ENCODE results near the gene RAB7A.

RAB7A gene

DNA sequence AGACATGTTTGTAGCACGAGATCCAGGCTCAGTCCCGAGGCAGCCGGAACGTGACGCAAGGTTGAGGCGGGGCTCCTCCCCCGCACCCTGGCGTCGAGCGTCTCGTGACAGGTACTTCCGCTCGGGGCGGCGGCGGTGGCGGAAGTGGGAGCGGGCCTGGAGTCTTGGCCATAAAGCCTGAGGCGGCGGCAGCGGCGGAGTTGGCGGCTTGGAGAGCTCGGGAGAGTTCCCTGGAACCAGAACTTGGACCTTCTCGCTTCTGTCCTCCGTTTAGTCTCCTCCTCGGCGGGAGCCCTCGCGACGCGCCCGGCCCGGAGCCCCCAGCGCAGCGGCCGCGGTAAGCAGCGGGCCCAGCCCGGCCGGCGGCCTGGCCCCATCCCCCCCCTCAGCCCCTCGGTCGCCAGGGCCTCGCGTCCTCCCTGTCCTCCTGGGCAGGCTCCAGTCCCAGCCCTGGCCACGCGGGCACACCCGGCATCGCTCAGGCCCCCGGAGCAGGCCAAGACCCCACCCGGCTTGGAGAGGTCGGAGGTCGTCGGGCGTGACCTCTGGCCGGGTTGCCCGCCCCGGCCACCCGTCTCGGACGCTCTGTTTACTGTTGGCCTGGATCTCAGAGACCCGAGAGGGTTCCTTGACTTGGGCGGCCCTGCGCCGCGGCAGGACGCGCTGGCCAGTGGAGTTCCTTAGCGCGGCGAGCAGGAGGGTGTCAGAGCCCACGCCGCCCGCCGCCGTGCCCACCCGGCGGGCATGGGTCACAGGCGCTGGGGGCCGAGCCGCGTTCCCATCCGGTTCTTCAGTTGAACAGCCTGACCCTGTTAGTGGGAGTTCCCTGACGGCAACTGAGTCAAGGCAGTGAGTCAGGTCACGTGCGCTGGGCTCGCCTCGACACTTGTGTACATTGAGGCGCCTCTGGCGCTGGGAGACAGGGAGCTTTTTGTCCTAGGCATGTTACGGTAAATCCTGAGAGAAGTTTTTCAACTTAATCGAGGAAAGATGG, at the start of gene RAB7A:
TSS of gene RAB7A (plus strand) at position 161 of the 994 bp plus-strand sequence. CDS start 69,185 bp downstream, outside the sequence.
- Histone ChIP-seq H3K27ac (peak within 1 kb of the TSS; percentile 90 to 100 (median 99)), H3K4me3 (peak within 1 kb of the TSS; percentile 92 to 100 (median 94))

DNA sequence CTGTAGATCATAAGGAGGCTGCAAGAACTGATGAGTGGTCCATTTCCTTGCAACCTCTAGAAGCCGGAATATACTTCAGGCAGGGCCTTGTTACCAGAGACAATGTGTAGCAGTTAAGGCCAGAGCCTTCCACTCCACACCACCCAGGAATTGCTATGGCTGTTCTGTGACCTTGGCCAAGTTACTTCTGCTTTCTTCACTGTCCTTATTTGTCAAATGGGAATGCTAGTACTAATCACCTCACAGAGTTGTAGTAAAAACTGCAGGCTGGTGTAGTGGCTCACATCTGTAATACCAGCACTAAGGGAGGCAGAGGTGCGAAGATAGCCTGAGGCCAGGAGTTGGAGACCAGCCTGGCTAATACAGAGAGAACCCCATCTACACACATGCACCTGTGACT, 46.6 kb upstream of the RAB7A start:
- H3K4me3 ChIP-seq, result no peak overlapping the region

DNA sequence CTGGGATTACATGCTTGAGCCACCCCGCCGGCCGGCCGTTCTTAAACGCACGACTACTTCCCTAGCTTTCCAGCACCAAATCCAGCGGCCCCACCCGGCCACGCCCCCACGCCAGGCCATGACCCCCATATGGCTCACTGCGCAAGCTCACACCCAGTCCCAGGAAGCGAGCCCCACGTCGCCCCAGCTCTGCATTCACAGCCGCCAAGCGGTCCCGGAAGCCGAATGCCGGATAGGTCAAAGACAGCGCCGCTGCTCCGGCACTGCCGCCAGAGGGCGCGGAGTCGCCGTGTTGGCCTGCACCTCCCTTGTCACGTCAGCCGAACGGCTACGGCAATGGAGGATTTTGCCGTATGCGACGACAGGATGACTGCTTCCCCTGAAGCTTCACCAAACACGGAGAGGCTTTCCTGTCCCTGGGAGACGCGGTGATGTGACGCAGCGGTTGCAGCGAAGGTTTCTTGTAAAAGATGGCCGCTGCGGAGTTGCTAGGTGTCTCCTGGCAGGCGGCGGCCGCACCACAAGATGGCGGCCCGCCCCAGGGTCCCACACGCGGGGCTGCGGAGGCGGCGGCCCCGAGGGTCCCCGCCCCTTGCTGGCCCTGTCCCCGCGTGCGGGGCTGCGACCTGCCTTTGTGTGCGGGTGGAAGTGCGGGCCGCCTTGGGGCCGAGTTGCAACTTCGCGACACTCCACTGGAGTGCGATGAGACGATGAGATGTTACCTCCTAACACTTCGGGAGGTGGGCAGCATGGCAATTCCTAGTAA, 45.2 kb upstream of the RAB7A start:
- peak overlapping the region; percentile 78 to 99 (median 95) for H3K27ac ChIP-seq
- peak overlapping the region; percentile 42 to 58 (median 48) for H3K4me3 ChIP-seq

More for the DNA sequence above, 46.6 kb upstream of the RAB7A start:
- peak overlapping the region in 1 of 21 experiments; percentile 98 for H3K27ac ChIP-seq

DNA sequence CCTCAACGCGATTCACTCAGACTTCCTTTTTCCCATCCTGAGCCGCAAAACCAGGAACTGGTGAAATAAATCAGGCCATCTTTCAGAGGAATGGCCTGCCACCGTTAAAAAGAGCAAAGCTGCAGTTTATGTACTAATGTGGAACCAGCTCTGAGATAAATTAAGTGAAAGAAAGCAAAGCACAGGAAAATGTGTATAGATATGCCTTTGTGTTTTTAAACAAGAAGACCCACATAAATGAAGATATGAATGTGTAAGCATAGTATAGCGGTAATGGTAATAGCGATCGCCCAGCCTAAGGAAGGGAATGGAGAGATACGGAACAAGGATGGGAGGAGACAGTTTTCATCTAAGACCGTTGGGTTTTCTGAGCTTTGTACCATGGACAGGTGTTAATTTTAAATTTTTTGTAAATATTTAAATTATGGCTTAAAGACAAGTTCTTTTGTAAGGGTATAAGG, 44.6 kb upstream of the RAB7A start:
- Histone ChIP-seq H3K27ac (peak overlapping the region; percentile 78 to 99 (median 95)), H3K4me3 (peak overlapping the region; percentile 42 to 58 (median 48))

DNA sequence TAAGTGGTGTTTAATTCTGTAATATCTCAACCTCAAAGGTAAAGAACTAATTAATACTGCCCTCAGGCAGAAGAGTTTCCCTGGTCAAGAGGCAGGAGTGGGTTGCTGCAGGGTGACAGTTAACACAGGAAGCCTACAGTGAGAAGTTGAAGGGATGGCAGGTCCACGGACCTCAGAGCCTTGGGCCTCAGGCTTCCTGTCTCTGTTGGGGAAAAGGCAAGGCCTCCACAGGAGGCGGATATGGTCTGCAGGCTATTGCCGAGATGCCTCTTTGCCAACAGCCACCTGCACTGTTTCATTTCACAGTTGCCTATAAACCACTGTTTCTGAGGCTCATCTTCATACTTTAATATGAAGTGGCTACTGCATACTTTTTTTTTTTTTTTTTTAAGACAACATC, 42.0 kb upstream of the RAB7A start:
- peak overlapping the region in 1 of 21 experiments; percentile 39 for H3K27ac ChIP-seq
- H3K4me3 ChIP-seq, result no peak overlapping the region

DNA sequence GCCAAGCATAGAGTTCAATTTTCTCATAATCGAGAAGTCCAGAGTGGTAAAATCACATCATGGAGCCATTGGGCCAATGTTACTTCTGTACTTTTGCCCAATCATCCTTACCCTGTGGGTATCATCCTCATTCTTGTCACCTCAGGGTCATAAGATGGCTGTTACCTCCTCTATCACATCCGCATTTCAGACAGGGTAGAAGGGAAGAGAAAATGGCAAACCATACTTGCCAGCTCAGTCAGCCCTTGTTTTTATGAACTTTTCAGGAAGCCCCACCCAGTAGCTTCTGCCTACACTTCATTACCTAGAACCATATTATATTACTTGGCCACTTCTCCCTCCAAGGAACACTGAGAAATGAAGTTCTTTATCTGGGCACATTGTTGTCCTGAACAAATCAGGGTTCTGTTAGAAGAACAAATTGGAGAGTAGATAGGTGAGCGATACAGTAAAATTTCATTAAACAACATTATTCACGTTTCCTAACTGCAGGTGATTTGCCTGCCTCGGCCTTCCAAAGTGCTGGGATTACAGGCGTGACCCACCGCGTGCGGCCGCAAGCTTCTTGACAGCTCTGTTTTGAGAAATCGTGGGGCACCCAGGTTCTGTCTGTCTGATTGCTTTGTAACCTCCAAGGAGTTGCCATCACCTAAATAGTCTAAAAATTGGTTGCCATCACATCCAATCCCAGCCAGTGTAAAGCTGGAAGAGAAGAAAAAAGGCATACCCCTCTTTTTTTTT, 40.8 kb upstream of the RAB7A start:
- H3K27ac ChIP-seq, result no peak overlapping the region
- H3K4me3 ChIP-seq, result no peak overlapping the region

DNA sequence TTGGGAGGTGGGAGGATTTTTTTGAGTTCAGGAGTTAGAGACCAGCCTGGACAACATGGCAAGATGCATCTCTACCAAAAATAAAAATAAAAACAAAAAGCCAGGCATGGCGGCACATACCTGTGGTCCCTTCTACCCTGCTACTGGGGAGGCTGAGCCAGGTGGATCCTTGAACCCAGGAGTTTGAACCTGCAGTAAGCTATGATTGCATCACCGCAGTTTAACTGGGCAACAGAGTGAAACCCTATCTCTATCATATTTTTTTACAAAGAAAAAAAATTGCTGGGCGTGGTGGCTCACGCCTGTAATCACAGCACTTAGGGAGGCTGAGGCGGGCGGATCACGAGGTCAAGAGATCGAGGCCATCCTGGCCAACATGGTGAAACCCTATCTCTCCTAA, 39.5 kb upstream of the RAB7A start:
- no peak overlapping the region for H3K27ac ChIP-seq

DNA sequence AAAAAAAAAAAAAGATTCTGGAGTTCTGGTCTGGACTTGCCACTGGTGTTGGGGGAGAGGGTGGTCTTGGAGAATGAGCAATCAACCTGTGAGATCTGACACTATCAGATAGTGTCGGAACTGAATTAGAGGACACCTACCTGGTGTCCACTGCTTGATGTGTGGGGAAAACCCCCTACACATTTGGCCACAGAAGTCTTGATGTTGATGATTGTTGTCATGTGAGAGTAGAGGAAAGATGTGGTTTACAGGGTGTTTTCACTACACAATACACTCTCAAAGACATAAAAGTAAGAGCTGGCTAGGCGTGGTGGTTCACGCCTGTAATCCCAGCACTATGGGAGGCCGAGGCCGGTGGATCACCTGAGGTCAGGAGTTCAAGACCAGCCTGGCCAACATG, 36.9 kb upstream of the RAB7A start:
- Histone ChIP-seq H3K4me3 (no peak overlapping the region), H3K27ac (no peak overlapping the region)

More for the DNA sequence above, 39.5 kb upstream of the RAB7A start:
- H3K4me3 ChIP-seq, result no peak overlapping the region

DNA sequence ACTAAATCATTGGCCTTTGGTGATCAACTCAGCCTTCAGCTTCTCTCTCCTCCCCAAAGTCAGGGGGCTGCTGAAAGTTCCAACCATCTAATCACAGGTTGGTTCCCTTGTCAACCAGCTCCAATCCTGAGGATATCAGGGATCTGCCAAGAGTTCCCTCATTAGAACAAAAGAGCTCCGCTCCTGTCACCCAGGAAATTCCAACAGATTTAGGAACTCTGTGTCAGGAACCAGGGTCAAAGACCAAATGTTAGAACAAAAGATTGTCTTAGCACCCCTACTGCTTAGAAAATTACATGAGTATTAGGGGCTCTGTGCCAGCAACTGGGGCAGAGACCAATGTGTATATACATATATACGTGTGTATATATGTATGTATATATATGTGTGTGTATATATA, 32.3 kb upstream of the RAB7A start:
- Histone ChIP-seq H3K27ac (no peak overlapping the region), H3K4me3 (no peak overlapping the region)

DNA sequence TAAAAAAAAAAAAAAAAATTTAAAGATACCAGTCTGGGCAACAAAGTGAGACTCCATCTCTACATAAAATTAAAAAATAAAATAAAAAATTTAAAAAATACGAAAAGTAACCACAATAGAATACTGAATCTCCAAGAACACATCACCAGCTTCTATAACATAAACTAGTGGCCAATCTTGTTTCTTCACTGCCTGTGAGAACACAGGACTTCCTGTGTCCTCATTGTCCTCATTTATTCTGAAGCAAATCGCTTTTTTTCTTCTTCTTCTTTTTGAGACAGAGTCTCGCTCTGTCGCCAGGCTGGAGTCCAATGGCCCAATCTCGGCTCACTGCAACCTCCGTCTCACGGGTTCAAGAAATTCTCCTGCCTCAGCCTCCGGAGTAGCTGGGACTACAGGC, 28.6 kb upstream of the RAB7A start:
- H3K4me3 ChIP-seq, result no peak overlapping the region
- H3K27ac ChIP-seq, result no peak overlapping the region

DNA sequence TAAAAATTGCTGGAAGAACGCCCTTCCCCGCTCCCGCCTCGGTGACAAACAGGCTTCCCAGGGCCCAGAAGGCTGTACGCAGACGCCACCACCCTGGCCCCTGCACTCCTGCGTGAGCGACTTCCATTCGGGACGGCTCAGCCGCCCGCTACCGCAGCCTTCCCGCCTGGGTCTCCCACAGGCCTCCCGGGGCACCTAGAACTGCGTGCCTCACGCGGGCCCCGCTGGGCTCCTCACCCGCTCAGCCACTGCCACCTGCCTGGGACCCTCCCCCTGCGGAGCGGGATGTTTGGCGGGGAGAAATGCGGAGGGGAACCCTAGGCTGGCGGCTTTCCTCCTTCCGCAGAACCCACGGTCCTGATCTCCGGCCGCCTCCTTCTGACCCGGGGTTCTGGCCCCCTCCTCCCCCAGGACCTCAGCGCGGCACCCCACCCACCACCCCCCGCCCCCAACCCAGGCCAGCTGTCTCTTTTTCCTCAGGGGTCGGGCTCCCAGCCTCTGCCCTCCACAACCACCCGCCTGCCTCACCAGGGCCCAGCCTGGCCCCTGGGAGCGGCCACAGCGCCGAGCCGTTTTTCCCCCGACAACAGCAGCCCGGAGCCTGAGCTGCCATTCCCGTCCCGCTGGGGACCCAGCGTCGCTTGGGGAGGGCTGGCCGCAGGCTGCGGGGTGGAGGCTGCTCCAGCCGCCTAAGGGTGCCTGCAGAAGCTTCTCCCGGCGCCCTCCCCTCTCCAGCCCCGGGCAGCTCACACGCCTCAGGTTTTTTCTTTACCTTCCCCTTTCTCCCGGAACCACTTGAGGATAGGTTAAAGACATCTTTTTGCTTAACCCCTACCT, 27.6 kb upstream of the RAB7A start:
- peak overlapping the region; percentile 27 to 58 (median 38) for H3K4me3 ChIP-seq
- H3K27ac ChIP-seq, result peak overlapping the region in 20 of 21 experiments; percentile 4 to 83 (median 69)

DNA sequence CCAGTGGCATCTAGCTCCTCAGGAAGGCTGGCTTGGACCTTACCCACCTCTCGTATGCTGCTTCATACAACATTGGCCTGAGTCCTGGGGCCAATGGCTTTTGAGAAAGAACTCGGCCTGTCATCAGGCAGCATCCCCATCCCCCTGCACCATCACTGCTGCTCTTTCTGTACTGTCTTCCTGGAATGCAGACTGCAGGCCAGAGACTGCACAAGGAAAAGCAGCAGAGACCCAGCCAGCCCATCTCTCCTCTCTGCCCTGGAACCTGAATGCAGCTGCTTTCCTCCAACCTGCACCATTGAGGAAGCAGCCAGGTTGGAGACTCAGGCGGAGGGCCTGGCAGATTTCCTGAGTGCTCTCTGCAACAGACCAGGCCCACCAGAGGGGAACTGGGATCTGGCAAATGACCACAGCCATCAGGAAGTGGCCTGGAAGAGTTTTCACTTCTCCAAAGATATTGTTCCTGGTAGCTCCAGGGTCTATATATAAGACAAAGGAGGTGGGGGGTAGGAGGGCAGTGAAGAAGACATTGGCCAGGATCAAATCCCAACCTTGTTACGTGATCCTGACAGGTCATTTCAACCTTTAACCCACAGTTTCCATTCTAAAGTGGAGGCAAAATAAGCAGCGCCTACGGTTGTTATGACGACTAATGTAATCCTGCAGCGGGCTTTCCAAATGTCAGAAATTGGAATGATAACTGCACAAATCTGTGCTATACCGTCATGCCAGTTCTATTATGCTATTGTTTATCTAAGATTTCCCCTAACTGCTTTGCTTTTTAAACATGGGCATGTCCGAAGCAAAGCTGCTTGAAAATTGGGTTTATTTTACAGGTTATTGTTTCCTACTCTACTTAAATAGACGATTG, 24.4 kb upstream of the RAB7A start:
- no peak overlapping the region for H3K4me3 ChIP-seq
- H3K27ac ChIP-seq, result peak overlapping the region in 1 of 21 experiments; percentile 19

DNA sequence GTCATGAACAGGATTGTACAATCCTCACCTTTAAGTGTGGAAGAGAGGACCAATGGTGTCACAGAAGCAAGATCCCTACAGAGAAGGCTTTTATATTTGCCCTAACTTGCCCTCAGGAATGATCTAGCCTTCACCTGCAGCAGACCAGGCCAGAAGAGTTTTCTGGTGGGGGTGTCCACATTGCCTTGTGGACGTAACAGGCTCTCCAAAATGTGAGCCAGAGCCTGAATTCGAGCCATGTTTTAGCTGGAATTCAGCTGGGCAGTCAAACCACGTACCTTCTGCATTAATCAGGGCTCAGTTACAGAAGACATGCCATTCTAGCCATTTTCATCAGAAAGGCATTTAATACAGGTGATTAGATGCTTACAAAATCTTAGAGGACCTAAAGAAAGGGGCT, 23.6 kb upstream of the RAB7A start:
- Histone ChIP-seq H3K4me3 (no peak overlapping the region), H3K27ac (no peak overlapping the region)

DNA sequence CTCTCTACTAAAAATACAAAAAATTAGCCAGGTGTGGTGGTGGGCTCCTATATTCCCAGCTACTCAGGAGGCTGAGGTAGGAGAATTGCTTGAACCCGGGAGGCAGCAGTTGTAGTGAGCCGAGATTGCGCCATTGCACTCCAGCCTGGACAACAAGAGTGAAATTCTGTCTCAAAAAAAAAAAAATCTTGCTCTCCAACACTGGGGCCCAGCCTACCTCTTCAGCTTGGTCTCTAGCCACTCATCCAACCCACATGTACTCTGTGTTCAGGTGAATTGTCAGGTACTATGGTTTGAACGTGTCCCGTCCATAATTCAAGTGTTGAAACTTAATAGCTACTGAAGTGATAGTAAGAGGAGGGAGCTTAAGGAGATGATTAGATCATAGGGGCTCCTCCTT, 22.4 kb upstream of the RAB7A start:
- no peak overlapping the region for H3K4me3 ChIP-seq
- no peak overlapping the region for H3K27ac ChIP-seq

DNA sequence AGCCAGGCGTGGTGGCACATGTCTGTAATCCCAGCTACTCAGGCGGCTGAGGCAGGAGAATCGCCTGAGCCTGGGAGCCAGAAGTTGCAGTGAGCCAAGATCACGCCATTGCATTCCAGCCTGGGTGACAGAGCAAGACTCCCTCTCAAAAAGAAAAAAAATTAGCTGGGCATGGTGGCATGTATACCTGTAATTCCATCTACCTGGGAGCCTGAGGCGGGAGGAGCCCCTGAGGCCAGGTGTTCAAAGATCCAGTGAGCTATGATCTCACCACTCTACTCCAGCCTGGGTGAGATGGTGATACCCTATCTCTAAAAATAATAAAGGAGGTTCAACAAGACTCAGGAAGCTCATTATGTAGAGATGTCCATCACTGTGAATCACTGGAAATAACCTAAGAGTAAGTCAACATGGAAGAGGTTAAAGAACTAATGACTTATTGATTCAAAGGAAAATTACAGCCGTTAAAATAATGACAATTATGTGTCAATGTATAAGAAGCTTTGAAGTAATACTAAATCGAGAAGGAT, 19.8 kb upstream of the RAB7A start:
- Histone ChIP-seq H3K27ac (no peak overlapping the region), H3K4me3 (no peak overlapping the region)

DNA sequence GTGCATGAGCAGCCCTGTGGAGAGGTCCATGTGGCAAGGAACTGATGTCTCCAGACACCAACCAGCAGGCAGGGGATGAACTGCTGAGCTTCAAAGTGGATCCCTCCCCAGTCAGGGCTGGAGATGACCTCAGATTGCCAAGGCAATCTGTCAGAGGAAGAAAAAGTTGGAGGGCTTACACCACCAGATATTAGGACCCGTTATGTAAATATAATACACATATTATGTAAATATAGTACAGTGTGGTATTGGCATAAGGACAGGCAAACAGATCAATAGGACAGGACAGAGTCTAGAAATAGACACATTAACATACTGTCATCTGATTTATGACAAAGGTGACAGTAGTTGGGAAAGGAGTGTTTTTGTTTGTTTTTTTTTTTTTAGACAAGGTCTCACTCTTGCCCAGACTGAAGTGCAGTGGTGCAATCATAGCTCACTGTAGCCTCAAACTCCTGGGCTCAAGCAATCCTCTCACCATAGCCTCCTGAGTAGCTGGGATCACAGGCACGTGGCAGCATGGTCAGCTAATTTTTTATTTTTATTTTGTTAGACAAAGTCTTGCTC, 18.0 kb upstream of the RAB7A start:
- H3K27ac ChIP-seq, result no peak overlapping the region

DNA sequence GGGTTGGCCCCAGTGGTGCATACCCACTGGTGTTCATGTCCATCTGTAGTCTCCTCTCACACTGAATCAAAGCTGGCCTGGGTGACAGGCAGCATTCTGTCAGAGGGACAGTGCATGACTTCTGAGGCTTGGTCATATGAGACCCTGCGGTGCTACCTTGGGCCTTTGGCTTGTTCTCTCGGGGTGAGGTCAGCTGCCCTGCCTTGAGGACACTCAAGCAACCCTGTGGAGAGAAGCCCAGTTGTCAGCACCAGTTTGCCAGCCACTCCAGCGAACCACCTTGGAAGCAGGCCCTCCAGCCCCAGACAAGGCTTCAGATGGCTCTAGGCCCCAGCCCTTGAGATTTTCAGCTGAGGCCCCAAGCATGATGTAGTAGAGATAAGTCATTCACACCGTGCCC, 16.9 kb upstream of the RAB7A start:
- Histone ChIP-seq H3K4me3 (no peak overlapping the region), H3K27ac (peak overlapping the region in 5 of 21 experiments; percentile 6 to 54 (median 28))

More for the DNA sequence above, 18.0 kb upstream of the RAB7A start:
- H3K4me3 ChIP-seq, result no peak overlapping the region
